H1 (cell line): ENCODE results near the gene ATP6V1C2. TPM values are rescaled to one million over a fixed set of nuclear protein-coding genes. Genes with fewer than 3 reads are reported as not detected.

Source experiments
- CTCF ChIA-PET: fragments of 300-600 bp; sonication (Branson Sonifier 250); formaldehyde crosslinking; loops from one replicate; lab custom pipeline; 2021; ENCODE audit not compliant: partially characterized antibody; lab: Charles Lee
- POLR2A ChIA-PET: fragments of 300-600 bp; sonication (Branson Sonifier 250); formaldehyde crosslinking; loops from one replicate; lab custom pipeline; 2021; ENCODE audit warnings: inconsistent platforms; ENCODE audit not compliant: partially characterized antibody; lab: Charles Lee
- DNase-seq, 2 experiments: peaks; one replicate each; pipeline versions ENCODE4 v3.0.0 to v3.0.0-alpha.2; 2010 to 2022; ENCODE audit warnings: low spot score in 2 of 2, low read depth in 1 of 2, mixed read lengths in 1 of 2
- FAIRE-seq: peaks from 2 replicates; lab custom pipeline; 2011; peaks lifted over from hg19 to GRCh38; lab: Jason Lieb, UNC
- H2AFZ ChIP-seq: 2 replicates; pipeline ENCODE4 v1.8.1; 2012; ENCODE audit warnings: low read length, inconsistent platforms
- H2AK5ac ChIP-seq: 2 replicates; pipeline ENCODE4 v1.6.1; 2013; ENCODE audit warnings: low read depth, low read length
- H2BK120ac ChIP-seq: replicated peaks from 2 replicates; pipeline ENCODE3; 2013; ENCODE audit warnings: low read depth, low read length, inconsistent platforms
- H2BK12ac ChIP-seq: 2 replicates; pipeline ENCODE4 v1.6.1; 2013; ENCODE audit warnings: low read depth, low read length
- H2BK15ac ChIP-seq: 2 replicates; pipeline ENCODE4 v1.6.1; 2013; ENCODE audit warnings: low read length
- H2BK20ac ChIP-seq: 2 replicates; pipeline ENCODE4 v1.6.1; 2013; ENCODE audit warnings: low read length
- H2BK5ac ChIP-seq: 2 replicates; pipeline ENCODE4 v1.6.1; 2013; ENCODE audit warnings: low read depth, low read length
- H3K14ac ChIP-seq: 2 replicates; pipeline ENCODE4 v1.6.1; 2013; ENCODE audit warnings: inconsistent platforms; ENCODE audit not compliant: insufficient read length
- H3K18ac ChIP-seq: 2 replicates; pipeline ENCODE4 v1.6.1; 2013; ENCODE audit warnings: low read length; ENCODE audit errors: extremely low read depth
- H3K23ac ChIP-seq: 2 replicates; pipeline ENCODE4 v1.6.1; 2013; ENCODE audit warnings: inconsistent platforms; ENCODE audit not compliant: insufficient read length
- H3K23me2 ChIP-seq: 2 replicates; pipeline ENCODE4 v1.6.1; 2013; ENCODE audit warnings: low read depth, low read length
- H3K27ac ChIP-seq: 2 replicates; pipeline ENCODE4 v1.6.1; 2011; ENCODE audit warnings: low read depth, low read length, inconsistent platforms
- H3K27me3 ChIP-seq, 4 experiments: replicated peaks in 1 of 4; 1 replicate in 1 of 4; 2 replicates in 3 of 4; pipeline versions ENCODE4 v1.6.1 to v1.8.1; 2011 to 2013; ENCODE audit warnings: low read length in 3 of 4, mild to moderate bottlenecking in 3 of 4, inconsistent platforms in 2 of 4, mixed read lengths in 2 of 4, moderate library complexity in 1 of 4; ENCODE audit not compliant: control insufficient read depth in 3 of 4, insufficient read depth in 3 of 4; ENCODE audit errors: extremely low read depth in 1 of 4
- H3K36me3 ChIP-seq, 4 experiments: 2 replicates each; pipeline versions ENCODE4 v1.6.1 to v1.8.1; 2011 to 2013; ENCODE audit warnings: mild to moderate bottlenecking in 4 of 4, low read length in 3 of 4, moderate library complexity in 2 of 4, control low read depth in 1 of 4, inconsistent platforms in 1 of 4; ENCODE audit not compliant: insufficient read depth in 4 of 4, control insufficient read depth in 2 of 4
- H3K4ac ChIP-seq: replicated peaks from 2 replicates; pipeline ENCODE3; 2013; ENCODE audit warnings: low read length, low read depth, mixed read lengths, inconsistent platforms; ENCODE audit not compliant: insufficient read length
- H3K4me1 ChIP-seq, 4 experiments: replicated peaks in 1 of 4; 1 replicate in 1 of 4; 2 replicates in 3 of 4; pipeline versions ENCODE4 v1.6.1 to v1.8.1; 2011 to 2013; ENCODE audit warnings: low read length in 3 of 4, inconsistent platforms in 2 of 4, mixed read lengths in 1 of 4; ENCODE audit not compliant: insufficient read depth in 4 of 4, control insufficient read depth in 3 of 4
- H3K4me2 ChIP-seq, 2 experiments: 2 replicates each; pipeline versions ENCODE4 v1.6.1 to v1.8.1; 2011 to 2013; ENCODE audit warnings: low read depth in 2 of 2, low read length in 2 of 2, control low read depth in 1 of 2, inconsistent platforms in 1 of 2, mild to moderate bottlenecking in 1 of 2; ENCODE audit not compliant: insufficient read depth in 1 of 2
- H3K4me3 ChIP-seq, 4 experiments: fragments of 200-600, 300-600 bp in 1 of 4; sonication (generic), shearing (Covaris generic), sonication (Bioruptor Twin) in 1 of 4; 2 replicates each; pipeline versions ENCODE4 v1.5.1 to v1.8.1; 2011 to 2016; ENCODE audit warnings: low read length in 4 of 4, low read depth in 3 of 4, control low read depth in 2 of 4, inconsistent platforms in 2 of 4, mild to moderate bottlenecking in 2 of 4, mixed read lengths in 1 of 4, moderate library complexity in 1 of 4; ENCODE audit not compliant: insufficient read depth in 2 of 4; ENCODE audit errors: extremely low read depth in 1 of 4
- H3K56ac ChIP-seq: replicated peaks from 2 replicates; pipeline ENCODE3; 2013; ENCODE audit warnings: low read depth, mild to moderate bottlenecking, mixed read lengths, low read length, inconsistent platforms; ENCODE audit not compliant: insufficient read length
- H3K79me1 ChIP-seq: 2 replicates; pipeline ENCODE4 v1.6.1; 2013; ENCODE audit warnings: low read depth, low read length, control low read depth
- H3K79me2 ChIP-seq, 2 experiments: 2 replicates each; pipeline versions ENCODE4 v1.6.1 to v1.8.1; 2012 to 2013; ENCODE audit warnings: low read length in 2 of 2, mild to moderate bottlenecking in 2 of 2, inconsistent platforms in 1 of 2; ENCODE audit not compliant: insufficient read depth in 2 of 2, control insufficient read depth in 1 of 2
- H3K9ac ChIP-seq, 4 experiments: replicated peaks in 1 of 4; 1 replicate in 1 of 4; 2 replicates in 3 of 4; pipeline versions ENCODE4 v1.6.1 to v1.8.1; 2011 to 2013; ENCODE audit warnings: low read depth in 3 of 4, low read length in 3 of 4, control low read depth in 2 of 4, mild to moderate bottlenecking in 2 of 4, moderate library complexity in 2 of 4, inconsistent platforms in 1 of 4; ENCODE audit errors: extremely low read depth in 1 of 4
- H3K9me3 ChIP-seq, 2 experiments: 2 replicates each; pipeline versions ENCODE4 v1.6.1 to v1.8.1; 2012 to 2013; ENCODE audit warnings: mild to moderate bottlenecking in 2 of 2, moderate library complexity in 2 of 2, control low read depth in 1 of 2, inconsistent platforms in 1 of 2, low read depth in 1 of 2, low read length in 1 of 2, mixed read lengths in 1 of 2; ENCODE audit not compliant: insufficient read depth in 2 of 2
- H4K20me1 ChIP-seq, 2 experiments: replicated peaks in 1 of 2; 2 replicates each; pipeline versions ENCODE3 to v1.8.1; 2011 to 2013; ENCODE audit warnings: inconsistent platforms in 2 of 2, low read length in 2 of 2, mild to moderate bottlenecking in 1 of 2; ENCODE audit not compliant: insufficient read depth in 2 of 2, control insufficient read depth in 1 of 2
- H4K5ac ChIP-seq: 2 replicates; pipeline ENCODE4 v1.6.1; 2013; ENCODE audit warnings: low read length, low read depth, mixed read lengths, inconsistent platforms; ENCODE audit not compliant: insufficient read length
- H4K8ac ChIP-seq: 2 replicates; pipeline ENCODE4 v1.8.0; 2013; ENCODE audit warnings: mild to moderate bottlenecking, moderate library complexity, low read length, inconsistent platforms; ENCODE audit not compliant: insufficient read depth; ENCODE audit errors: extremely low read depth
- H4K91ac ChIP-seq: replicated peaks from 2 replicates; pipeline ENCODE3; 2013; ENCODE audit warnings: low read length, mixed read lengths, inconsistent platforms; ENCODE audit not compliant: insufficient read length
- CTBP2 ChIP-seq: IDR thresholded peaks from 2 replicates; pipeline ENCODE4 v1.7.0; 2011; ENCODE audit warnings: borderline replicate concordance, mild to moderate bottlenecking, moderate library complexity, mixed read lengths, low read length; ENCODE audit not compliant: insufficient read depth, insufficient read length
- POLR2A ChIP-seq, 2 experiments: IDR thresholded peaks; 1 replicate in 1 of 2; 2 replicates in 1 of 2; pipeline ENCODE4 v1.6.1; 2011; ENCODE audit warnings: low read depth in 2 of 2, low read length in 2 of 2, mild to moderate bottlenecking in 2 of 2; ENCODE audit errors: control extremely low read depth in 1 of 2
- RXRA ChIP-seq: IDR thresholded peaks from 2 replicates; pipeline ENCODE4 v1.6.1; 2011; ENCODE audit warnings: low read depth, mild to moderate bottlenecking, low read length, moderate library complexity; ENCODE audit not compliant: insufficient read depth
- TCF12 ChIP-seq: IDR thresholded peaks from 2 replicates; pipeline ENCODE4 v1.6.1; 2011; ENCODE audit warnings: low read depth, mild to moderate bottlenecking, low read length
- WGBS, 2 experiments: shearing (Covaris generic) in 1 of 2; methylation state at CpG; one replicate each; pipeline versions ENCODE4 v1.1.6 to v1.1.7; 2013 to 2015; ENCODE audit warnings: low lambda C conversion rate in 2 of 2, mixed read lengths in 2 of 2, inconsistent platforms in 1 of 2, low coverage in 1 of 2, missing lambda C conversion rate in 1 of 2; ENCODE audit not compliant: insufficient replicate concordance in 2 of 2, insufficient coverage in 1 of 2, insufficient read length in 1 of 2; ENCODE audit errors: extremely low coverage in 1 of 2, missing lambda C conversion rate in 1 of 2; 5-methylcytosine and 5-hydroxymethylcytosine counted together
- polyA plus RNA-seq, 7 experiments: library from polyadenylated mRNA; depleted of rRNA in 3 of 7; stranded (reverse) in 5 of 7; unstranded in 2 of 7; fragments of >200 nt in 5 of 7; fragments of 200-250 nt in 2 of 7; gene quantifications; 1 replicate in 5 of 7; 2 replicates in 1 of 7; 4 replicates in 1 of 7; pipeline versions ENCODE4 v1.2.1 to v1.2.3, GENCODE V29; 2011 to 2013; ENCODE audit warnings: missing spikeins in 2 of 7, mixed read lengths in 2 of 7
- total RNA-seq: library from RNA; stranded (reverse); fragmentation: NEBNext Ultra II Directional; extraction: Animal tissue kit (Norgen Biotek cat#: 25700); gene quantifications from 2 replicates; pipeline ENCODE4 v1.2.1, GENCODE V29; 2021

ATP6V1C2 gene
- total and polyA plus RNA-seq, 2 of the 8 experiments (the other 6 are each of a cell fraction or from before 2014, with no cell fraction given): 0.29 to 0.74 TPM

GRCh38 chr2:10830203-10830602 is 108.8 kb downstream of the ATP6V1C2 start:
- no peak overlapping the region for H4K91ac ChIP-seq
- H2AFZ ChIP-seq: no peak overlapping the region
- H3K27ac ChIP-seq: no peak overlapping the region
- H3K9ac ChIP-seq: no peak overlapping the region
- no peaks in the 10 kb centered on the region for H3K9me3 ChIP-seq
- no peak overlapping the region for H2BK120ac ChIP-seq
- no peaks in the 10 kb centered on the region for H3K79me2 ChIP-seq
- H3K14ac ChIP-seq: no peak overlapping the region
- no peak overlapping the region; the same call in 1 of the 2 replicates for H4K8ac ChIP-seq
- H2AK5ac ChIP-seq: no peak overlapping the region
- no peak overlapping the region for H3K23ac ChIP-seq
- H2BK20ac ChIP-seq: no peak overlapping the region
- CTCF ChIA-PET: interaction anchor here (0.9 to 11.2 kb wide), 15 partner anchors 9 to 302 kb away, joined by 3 to 234 read pairs (median 5); partner anchors contain the start of genes KCNF1 and PDIA6
- H3K4me1 ChIP-seq: peaks cover 0 to 7% (median 4%) of the 10 kb centered on the region in 4 experiments; a peak in 5 of 7 replicates
- DNase-seq (no peak), FAIRE-seq (no peak)
- no peaks in the 10 kb centered on the region for H3K36me3 ChIP-seq
- no peak overlapping the region for H4K5ac ChIP-seq
- no peaks in the 10 kb centered on the region for H4K20me1 ChIP-seq
- H2BK5ac ChIP-seq: no peak overlapping the region
- 0 out of 2 replicates have a peak overlapping the region, but pooled peaks have one; percentile 27 for H2BK12ac ChIP-seq
- no peaks in the 10 kb centered on the region for H3K79me1 ChIP-seq
- H3K27me3 ChIP-seq: peaks cover 0 to 7% (median 4%) of the 10 kb centered on the region in 4 experiments; a peak in 3 of 7 replicates
- H3K4me2 ChIP-seq: no peak overlapping the region
- POLR2A ChIA-PET: interaction anchor here (0.6 to 1.7 kb wide), 3 partner anchors 12 to 105 kb away, joined by 3 to 6 read pairs (median 5); no protein-coding TSS in a partner anchor
- no peaks in the 10 kb centered on the region for H3K23me2 ChIP-seq
- H2BK15ac ChIP-seq: no peak overlapping the region
- WGBS, 2 experiments: 95% methylated on average over 8 of the region's 8 CpGs; no CpG with 5 or more reads in 1 of the 2 experiments
- no peak overlapping the region for H3K56ac ChIP-seq
- H3K4me3 ChIP-seq: no peak overlapping the region
- H3K4ac ChIP-seq: no peak overlapping the region
- 0 out of 2 replicates have a peak overlapping the region, but pooled peaks have one; percentile 7 for H3K18ac ChIP-seq
- TF ChIP-seq CTBP2 (no peak), RXRA (no peak), POLR2A (IDR thresholded peaks at IDR 0.05; ENCODE audit: control extremely low read depth in 1 of 2, low read depth in 2 of 2, low read length in 2 of 2) (no peak), TCF12 (no peak)
